NCI-H1105 treated with DMSO at 0.1 percent for 48 hours (cell line): Measurements from ENCODE around the gene CD247.

Experiments
- DNase-seq: peaks from one replicate; lab custom pipeline; 2025; lab: John Stamatoyannopoulos, UW

CD247 gene

GRCh38 chr1:167489571-167490340 is 28.6 kb downstream of the CD247 start:
- DNase-seq, result no peak

- no peak for DNase-seq
Observed at GRCh38 chr1:167488786-167489185, 29.5 kb downstream of the CD247 start.

GRCh38 chr1:167487614-167488013 is 30.7 kb downstream of the CD247 start:
- DNase-seq, result no peak

- no peak for DNase-seq
Observed at GRCh38 chr1:167486090-167486824, 32.1 kb downstream of the CD247 start.

GRCh38 chr1:167484726-167485502 is 33.4 kb downstream of the CD247 start:
- DNase-seq, result no peak

- no peak for DNase-seq
Observed at GRCh38 chr1:167483790-167484189, 34.5 kb downstream of the CD247 start.

- no peak for DNase-seq
Observed at GRCh38 chr1:167482184-167482583, 36.1 kb downstream of the CD247 start.

GRCh38 chr1:167479331-167479979 is 38.9 kb downstream of the CD247 start:
- DNase-seq, result no peak

- no peak for DNase-seq
Observed at GRCh38 chr1:167477986-167478385, 40.3 kb downstream of the CD247 start.

- DNase-seq, result no peak
Observed at GRCh38 chr1:167476061-167476460, 42.3 kb downstream of the CD247 start.

GRCh38 chr1:167474191-167474641 is 44.1 kb downstream of the CD247 start:
- no peak for DNase-seq

GRCh38 chr1:167473761-167474160 is 44.6 kb downstream of the CD247 start:
- DNase-seq, result no peak

- no peak for DNase-seq
Observed at GRCh38 chr1:167472752-167473521, 45.4 kb downstream of the CD247 start.

GRCh38 chr1:167471568-167471967 is 46.8 kb downstream of the CD247 start:
- DNase-seq, result no peak

- DNase-seq, result no peak
Observed at GRCh38 chr1:167469280-167469965, 48.9 kb downstream of the CD247 start.

- DNase-seq, result no peak
Observed at GRCh38 chr1:167467752-167468151, 50.6 kb downstream of the CD247 start.

- no peak for DNase-seq
Observed at GRCh38 chr1:167467126-167467710, 51.1 kb downstream of the CD247 start.

GRCh38 chr1:167465743-167466142 is 52.6 kb downstream of the CD247 start:
- DNase-seq, result no peak

GRCh38 chr1:167465018-167465417 is 53.3 kb downstream of the CD247 start:
- no peak for DNase-seq

- DNase-seq, result no peak
Observed at GRCh38 chr1:167463875-167464575, 54.3 kb downstream of the CD247 start.
